A673 (cell line): Measurements from ENCODE around the gene CPPED1. TPM values are rescaled to one million over a fixed set of nuclear protein-coding genes. Genes with fewer than 3 reads are reported as not detected.

ENCODE experiments used
- BruUV-seq: library from RNA; stranded (reverse); fragments of 400-500 nt; replicated peaks from 2 replicates; lab custom pipeline; 2021; lab: Mats Ljungman, UMichigan
- CTCF ChIA-PET: fragments of 300-600 bp; sonication (Branson Sonifier 250); formaldehyde crosslinking; loops from one replicate; lab custom pipeline; 2022; ENCODE audit warnings: antibody characterized with exemption; lab: Charles Lee
- POLR2A ChIA-PET: fragments of 300-600 bp; sonication (Branson Sonifier 250); formaldehyde crosslinking; loops from one replicate; lab custom pipeline; 2022; ENCODE audit warnings: antibody characterized with exemption; ENCODE audit not compliant: low non-redundant PET; lab: Charles Lee
- DNase-seq: peaks from one replicate; pipeline ENCODE4 v3.0.0-alpha.2; 2015; ENCODE audit warnings: low spot score
- H3K27ac ChIP-seq: fragments of 200-600 bp; sonication (generic); 2 replicates; pipeline ENCODE4 v1.5.1; 2016; ENCODE audit warnings: mixed run types, low read depth, mild to moderate bottlenecking, mixed read lengths, antibody characterized with exemption, low read length; ENCODE audit not compliant: poor library complexity, severe bottlenecking
- H3K27me3 ChIP-seq: fragments of 200-600 bp; sonication (generic); replicated peaks from 2 replicates; pipeline ENCODE4 v1.6.1; 2017; ENCODE audit warnings: mixed run types, low read depth, mild to moderate bottlenecking, mixed read lengths, antibody characterized with exemption, low read length; ENCODE audit not compliant: insufficient read depth, poor library complexity
- H3K36me3 ChIP-seq: fragments of 200-600 bp; sonication (generic); 2 replicates; pipeline ENCODE4 v1.6.1; 2016; ENCODE audit warnings: mixed run types, mild to moderate bottlenecking, mixed read lengths, antibody characterized with exemption, low read length; ENCODE audit not compliant: insufficient read depth, poor library complexity, severe bottlenecking
- H3K4me1 ChIP-seq: fragments of 200-600 bp; sonication (generic); 2 replicates; pipeline ENCODE4 v1.6.1; 2017; ENCODE audit warnings: mixed run types, mild to moderate bottlenecking, mixed read lengths, antibody characterized with exemption, low read length; ENCODE audit not compliant: insufficient read depth, poor library complexity, severe bottlenecking
- H3K4me3 ChIP-seq: fragments of 200-600 bp; sonication (generic); 2 replicates; pipeline ENCODE4 v1.5.1; 2016; ENCODE audit warnings: low read depth, mixed run types, mild to moderate bottlenecking, mixed read lengths, low read length; ENCODE audit not compliant: poor library complexity, severe bottlenecking
- H3K9me3 ChIP-seq: fragments of 200-600 bp; sonication (generic); 2 replicates; pipeline ENCODE4 v1.6.1; 2016; ENCODE audit warnings: mixed run types, low read depth, mild to moderate bottlenecking, mixed read lengths, antibody characterized with exemption, low read length; ENCODE audit not compliant: poor library complexity, severe bottlenecking
- EZH2 ChIP-seq: fragments of 200-600 bp; sonication (generic); IDR thresholded peaks from 2 replicates; pipeline ENCODE4 v1.6.1; 2017; ENCODE audit warnings: borderline replicate concordance, low read depth, mild to moderate bottlenecking, mixed read lengths, antibody characterized with exemption, low read length; ENCODE audit not compliant: poor library complexity, severe bottlenecking
- intact Hi-C: fragments of 100-400 bp; cut with micrococcal nuclease; formaldehyde crosslinking; loops from one replicate; pipeline ENCODE4 v1.10.0; 2022; ENCODE audit not compliant: unreplicated experiment
- total RNA-seq: library from RNA; stranded (reverse); gene quantifications from 2 replicates; pipeline ENCODE4 v1.2.3, GENCODE V29; 2021
- TF ChIP-seq, protein P1 (sequence below): fragments of 300-800, 200-600 bp; sonication (generic); conservative IDR thresholded peaks from 2 replicates; pipeline ENCODE4 v1.5.1; 2017; ENCODE audit warnings: low read depth, mild to moderate bottlenecking, antibody characterized with exemption, low read length, moderate library complexity, mixed read lengths

CPPED1 gene
- total RNA-seq, 1 experiment from 2014 or later: 0.90 TPM

DNA sequence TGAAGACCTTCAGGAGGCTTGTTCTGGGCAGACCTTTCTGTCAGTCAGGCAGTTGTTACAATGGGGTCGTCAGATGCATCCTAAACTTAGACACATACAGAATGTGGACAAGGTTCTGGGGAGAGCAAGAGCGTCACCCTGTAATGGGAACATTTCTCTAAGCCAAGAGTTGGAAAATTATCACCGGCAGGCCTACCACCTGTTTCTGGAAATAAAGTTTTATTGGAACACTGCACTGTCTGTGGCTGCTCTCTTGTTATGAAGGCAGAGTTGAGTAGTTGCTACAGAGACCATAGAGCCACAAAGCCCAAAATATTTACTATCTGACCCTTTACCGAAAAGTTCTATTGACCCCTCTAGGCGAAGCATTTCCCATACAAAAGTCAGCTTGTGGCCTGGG lies 106.2 kb downstream of the CPPED1 start:
- no peaks in the 10 kb centered on the region for H3K27me3 ChIP-seq
- CTCF ChIA-PET: no interaction called here
- intact Hi-C loops: no loop called here

DNA sequence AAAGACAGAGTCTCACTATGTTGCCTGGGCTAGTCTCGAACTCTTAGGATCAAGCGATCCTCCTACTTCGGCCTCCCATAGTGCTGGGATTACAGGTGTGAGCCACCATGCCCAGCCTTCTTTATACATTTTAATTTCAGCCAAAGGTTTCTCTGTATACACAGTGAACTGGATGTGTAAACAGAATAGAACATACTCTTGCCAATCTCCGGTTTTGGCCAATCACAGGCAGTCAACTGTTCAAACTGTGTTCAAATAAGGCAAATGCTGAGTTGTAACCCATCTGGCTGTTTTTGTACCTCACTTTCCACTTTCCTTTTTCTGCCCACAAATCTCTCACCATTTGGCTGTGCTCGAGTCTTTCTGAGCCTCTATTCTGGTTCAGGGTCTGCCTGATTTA lies 108.2 kb downstream of the CPPED1 start:
- intact Hi-C loops: no loop called here
- CTCF ChIA-PET: no interaction called here

More for the DNA sequence above, 106.2 kb downstream of the CPPED1 start:
- no TSS peak for BruUV-seq
- H3K27ac ChIP-seq: no peak overlapping the region
- TF ChIP-seq, protein P1, sequence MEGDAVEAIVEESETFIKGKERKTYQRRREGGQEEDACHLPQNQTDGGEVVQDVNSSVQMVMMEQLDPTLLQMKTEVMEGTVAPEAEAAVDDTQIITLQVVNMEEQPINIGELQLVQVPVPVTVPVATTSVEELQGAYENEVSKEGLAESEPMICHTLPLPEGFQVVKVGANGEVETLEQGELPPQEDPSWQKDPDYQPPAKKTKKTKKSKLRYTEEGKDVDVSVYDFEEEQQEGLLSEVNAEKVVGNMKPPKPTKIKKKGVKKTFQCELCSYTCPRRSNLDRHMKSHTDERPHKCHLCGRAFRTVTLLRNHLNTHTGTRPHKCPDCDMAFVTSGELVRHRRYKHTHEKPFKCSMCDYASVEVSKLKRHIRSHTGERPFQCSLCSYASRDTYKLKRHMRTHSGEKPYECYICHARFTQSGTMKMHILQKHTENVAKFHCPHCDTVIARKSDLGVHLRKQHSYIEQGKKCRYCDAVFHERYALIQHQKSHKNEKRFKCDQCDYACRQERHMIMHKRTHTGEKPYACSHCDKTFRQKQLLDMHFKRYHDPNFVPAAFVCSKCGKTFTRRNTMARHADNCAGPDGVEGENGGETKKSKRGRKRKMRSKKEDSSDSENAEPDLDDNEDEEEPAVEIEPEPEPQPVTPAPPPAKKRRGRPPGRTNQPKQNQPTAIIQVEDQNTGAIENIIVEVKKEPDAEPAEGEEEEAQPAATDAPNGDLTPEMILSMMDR: no peak
- no peak for TF ChIP-seq EZH2
- POLR2A ChIA-PET: no interaction called here
- no peaks in the 10 kb centered on the region for H3K4me1 ChIP-seq
- no peak overlapping the region for H3K4me3 ChIP-seq
- no peak for DNase-seq
- no peaks in the 10 kb centered on the region for H3K9me3 ChIP-seq
- H3K36me3 ChIP-seq: no peaks in the 10 kb centered on the region

DNA sequence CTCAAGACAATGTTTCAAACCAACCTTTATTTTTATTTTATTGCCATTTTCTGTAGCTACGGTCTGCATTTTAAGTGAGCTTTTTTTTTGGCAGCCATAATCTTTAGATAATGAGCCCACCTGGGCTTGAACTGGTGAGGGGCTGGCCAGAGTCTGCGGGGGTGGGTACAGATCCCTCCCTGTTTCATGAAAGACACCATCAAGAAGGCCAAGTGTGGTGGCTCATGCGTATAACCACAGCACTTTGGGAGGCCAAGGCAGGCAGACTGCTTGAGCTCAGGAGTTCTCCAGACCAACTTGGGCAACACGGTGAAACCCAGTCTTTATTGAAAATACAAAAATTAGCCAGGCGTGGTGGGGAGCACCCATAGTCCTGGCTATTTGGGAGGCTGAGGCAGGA lies 113.7 kb downstream of the CPPED1 start:
- intact Hi-C loops: no loop called here
- POLR2A ChIA-PET: no interaction called here

More for the DNA sequence above, 108.2 kb downstream of the CPPED1 start:
- Histone ChIP-seq H3K4me3 (no peak overlapping the region), H3K27me3 (no peaks in the 10 kb centered on the region), H3K9me3 (no peaks in the 10 kb centered on the region), H3K27ac (no peak overlapping the region), H3K36me3 (no peaks in the 10 kb centered on the region), H3K4me1 (no peaks in the 10 kb centered on the region)
- BruUV-seq: no TSS peak
- TF ChIP-seq, protein P1: no peak
- no peak for TF ChIP-seq EZH2
- POLR2A ChIA-PET: no interaction called here
- no peak for DNase-seq

More for the DNA sequence above, 113.7 kb downstream of the CPPED1 start:
- no peaks in the 10 kb centered on the region for H3K27me3 ChIP-seq
- no TSS peak for BruUV-seq
- H3K9me3 ChIP-seq: no peaks in the 10 kb centered on the region
- H3K36me3 ChIP-seq: no peaks in the 10 kb centered on the region
- no peak overlapping the region for H3K4me3 ChIP-seq
- H3K4me1 ChIP-seq: no peaks in the 10 kb centered on the region
- no peak overlapping the region for H3K27ac ChIP-seq
- DNase-seq: no peak
- TF ChIP-seq EZH2: no peak
- TF ChIP-seq, protein P1: no peak
- CTCF ChIA-PET: no interaction called here
